Measurements from ENCODE around the gene TEX261. TPM values are rescaled to one million over a fixed set of nuclear protein-coding genes. Genes with fewer than 3 reads are reported as not detected.

Gene TEX261
- total and polyA plus RNA-seq, 2 of the 8 experiments (the other 6 are each of a cell fraction or from before 2014, with no cell fraction given): 25.2 to 30.1 TPM

DNA sequence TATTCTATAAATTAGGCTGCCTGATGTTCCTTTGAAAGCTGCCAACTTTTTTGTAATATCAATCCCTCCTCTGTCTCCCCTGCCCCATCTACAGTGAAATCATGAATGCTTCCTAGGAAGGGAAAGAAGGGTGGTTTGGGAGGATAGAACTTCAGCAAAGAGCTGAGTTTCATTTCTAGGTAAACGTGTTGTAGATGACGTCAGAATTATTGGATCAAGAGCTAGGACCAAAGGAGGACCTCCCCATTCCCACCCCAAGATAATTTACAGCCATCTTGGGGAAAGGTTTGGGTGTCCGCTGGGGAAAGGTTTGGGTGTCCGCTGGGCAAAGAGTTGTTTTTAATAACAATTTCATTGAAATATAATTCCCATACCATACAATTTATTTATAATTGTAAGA is 27.5 kb downstream of the TEX261 start (continued):
- no peak for TF ChIP-seq RAD21 (IDR thresholded peaks at IDR 0.05 in 1 of 2, conservative IDR thresholded peaks at IDR 0.05 in 1 of 2; ENCODE audit: low read depth in 2 of 2, low read length in 2 of 2)
- TF ChIP-seq KDM5A (IDR thresholded peaks at IDR 0.05; ENCODE audit: low read length): no peak
- no peak for TF ChIP-seq RNF2 (IDR thresholded peaks at IDR 0.05; ENCODE audit: borderline replicate concordance, low read depth, low read length, missing control alignments, poor library complexity, severe bottlenecking)
- TF ChIP-seq ASH2L (IDR thresholded peaks at IDR 0.05; ENCODE audit: low read length): no peak
- TF ChIP-seq ZNF274 (IDR thresholded peaks at IDR 0.05; ENCODE audit: borderline replicate concordance, extremely low read depth, low read length): no peak
- no peak for TF ChIP-seq HDAC6 (IDR thresholded peaks at IDR 0.05; ENCODE audit: low read depth, low read length)

Measured in H1 (cell line).